MM.1S (cell line): ENCODE data around the gene SRPK3.

Experiments used
- EZH2 ChIP-seq: fragments of 300-600 bp; sonication (generic); optimal IDR thresholded peaks from 2 replicates; pipeline ENCODE3; 2017; ENCODE audit warnings: low read depth, mild to moderate bottlenecking, antibody characterized with exemption, low read length, mixed read lengths
- EZH2phosphoT487 ChIP-seq: fragments of 300-600 bp; sonication (generic); IDR thresholded peaks from 2 replicates; pipeline ENCODE4 v1.6.1; 2018; ENCODE audit warnings: antibody characterized with exemption, low read length
- TF ChIP-seq, protein P1 (sequence below): fragments of 300-600 bp; sonication (generic); IDR thresholded peaks from 2 replicates; pipeline ENCODE4 v1.5.1; 2016; ENCODE audit warnings: antibody characterized with exemption, low read length, mixed read lengths

DNA sequence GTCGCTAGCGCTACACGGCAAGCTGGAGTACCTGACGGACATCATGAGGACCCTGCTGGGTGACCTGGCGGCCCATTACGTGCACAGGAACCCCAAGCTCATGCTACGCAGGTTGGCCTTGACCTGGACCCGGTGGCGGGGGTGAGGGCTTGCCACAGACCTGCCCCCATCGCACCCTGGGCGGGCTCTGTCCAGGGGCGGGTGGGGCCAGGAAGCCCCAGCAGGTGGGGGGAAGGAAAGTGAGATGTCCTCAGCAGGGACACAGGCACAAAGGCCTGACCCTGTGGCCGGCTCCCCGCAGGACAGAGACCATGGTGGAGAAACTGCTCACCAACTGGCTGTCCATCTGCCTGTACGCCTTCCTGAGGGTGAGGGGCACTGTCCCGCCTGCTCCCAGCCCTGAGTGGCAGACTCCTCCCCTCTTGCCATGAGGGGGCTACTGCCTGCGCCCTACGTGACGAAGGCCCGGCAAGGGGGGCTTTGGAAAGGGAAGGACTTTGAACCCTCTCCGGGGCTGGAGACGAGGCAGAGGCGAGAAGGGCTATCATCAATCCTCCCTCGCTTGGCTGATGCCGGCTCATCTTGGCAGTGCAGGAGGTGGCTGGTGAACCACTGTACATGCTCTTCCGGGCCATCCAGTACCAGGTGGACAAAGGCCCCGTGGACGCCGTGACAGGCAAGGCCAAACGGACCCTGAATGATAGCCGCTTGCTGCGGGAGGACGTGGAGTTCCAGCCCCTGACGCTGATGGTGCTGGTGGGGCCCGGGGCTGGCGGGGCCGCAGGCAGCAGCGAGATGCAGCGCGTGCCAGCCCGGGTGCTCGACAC lies 5.3 kb upstream of the SRPK3 start:
- TF ChIP-seq, protein P1, sequence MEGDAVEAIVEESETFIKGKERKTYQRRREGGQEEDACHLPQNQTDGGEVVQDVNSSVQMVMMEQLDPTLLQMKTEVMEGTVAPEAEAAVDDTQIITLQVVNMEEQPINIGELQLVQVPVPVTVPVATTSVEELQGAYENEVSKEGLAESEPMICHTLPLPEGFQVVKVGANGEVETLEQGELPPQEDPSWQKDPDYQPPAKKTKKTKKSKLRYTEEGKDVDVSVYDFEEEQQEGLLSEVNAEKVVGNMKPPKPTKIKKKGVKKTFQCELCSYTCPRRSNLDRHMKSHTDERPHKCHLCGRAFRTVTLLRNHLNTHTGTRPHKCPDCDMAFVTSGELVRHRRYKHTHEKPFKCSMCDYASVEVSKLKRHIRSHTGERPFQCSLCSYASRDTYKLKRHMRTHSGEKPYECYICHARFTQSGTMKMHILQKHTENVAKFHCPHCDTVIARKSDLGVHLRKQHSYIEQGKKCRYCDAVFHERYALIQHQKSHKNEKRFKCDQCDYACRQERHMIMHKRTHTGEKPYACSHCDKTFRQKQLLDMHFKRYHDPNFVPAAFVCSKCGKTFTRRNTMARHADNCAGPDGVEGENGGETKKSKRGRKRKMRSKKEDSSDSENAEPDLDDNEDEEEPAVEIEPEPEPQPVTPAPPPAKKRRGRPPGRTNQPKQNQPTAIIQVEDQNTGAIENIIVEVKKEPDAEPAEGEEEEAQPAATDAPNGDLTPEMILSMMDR = no peak
- TF ChIP-seq EZH2 = no peak
- TF ChIP-seq EZH2phosphoT487 = no peak
